Measurements from ENCODE around the gene RCAN1.

DNA sequence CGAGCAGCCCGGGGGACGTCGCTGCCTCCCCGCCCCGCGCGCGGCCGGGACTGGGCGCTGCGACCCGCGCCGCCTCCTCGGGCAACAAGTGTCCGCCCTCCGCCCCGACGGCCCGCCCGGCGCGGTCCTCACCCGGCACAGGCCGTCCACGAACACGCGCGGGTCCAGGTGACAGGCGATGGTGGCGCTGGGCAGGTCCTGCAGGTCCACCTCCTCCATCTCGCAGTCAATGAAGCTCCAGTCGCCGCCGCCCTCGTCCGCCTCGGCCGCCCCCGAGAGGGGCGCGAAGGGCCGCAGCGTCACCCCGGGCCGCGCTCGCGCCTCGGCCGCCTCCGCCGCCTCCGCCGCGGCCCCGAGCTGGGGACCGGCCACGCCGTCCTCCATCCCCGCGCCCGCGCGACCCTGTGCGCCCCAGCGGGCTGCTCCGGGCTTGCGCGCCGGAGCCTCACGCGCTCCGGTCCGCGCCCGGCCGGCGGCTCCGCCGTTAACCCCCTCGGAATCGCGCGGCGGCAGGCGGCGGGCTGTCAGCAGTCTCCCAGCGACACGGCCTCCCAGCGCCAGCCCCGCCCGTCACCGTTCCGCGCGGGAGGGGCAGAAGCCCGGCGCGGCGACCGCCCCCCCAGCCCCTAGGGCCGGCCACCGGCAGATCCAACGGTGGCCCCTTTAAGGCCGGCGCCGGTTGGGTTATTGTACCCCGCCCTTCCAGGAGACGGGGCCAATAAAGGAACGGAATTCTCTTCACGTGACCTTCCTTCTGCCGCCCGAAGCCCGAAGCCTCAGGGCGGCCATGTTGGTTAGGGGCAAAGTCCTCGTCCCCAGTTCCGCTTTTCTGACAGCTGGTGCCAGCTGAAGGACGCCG is at the start of gene RCAN1:
- TF ChIP-seq CTCF (IDR thresholded peaks at IDR 0.05) (no peak), POLR2A (IDR thresholded peaks at IDR 0.05) (peak; percentile 26 to 36)
